Skin epidermis (tissue), 12 donors: ENCODE measurements around the gene JPH4.

ENCODE experiments used
- H3K27ac ChIP-seq, 21 experiments: fragments of 200-600 bp; sonication (generic) in 11 of 21; one replicate each; pipeline ENCODE4 v1.5.0; 2020; ENCODE audit warnings: mild to moderate bottlenecking in 3 of 21, inconsistent platforms in 2 of 21, moderate library complexity in 2 of 21
- H3K4me3 ChIP-seq, 7 experiments: fragments of 200-600 bp; sonication (generic) in 2 of 7; one replicate each; pipeline ENCODE4 v1.5.0; 2020; ENCODE audit warnings: inconsistent platforms in 2 of 7, mild to moderate bottlenecking in 2 of 7, moderate library complexity in 1 of 7

Gene JPH4

DNA sequence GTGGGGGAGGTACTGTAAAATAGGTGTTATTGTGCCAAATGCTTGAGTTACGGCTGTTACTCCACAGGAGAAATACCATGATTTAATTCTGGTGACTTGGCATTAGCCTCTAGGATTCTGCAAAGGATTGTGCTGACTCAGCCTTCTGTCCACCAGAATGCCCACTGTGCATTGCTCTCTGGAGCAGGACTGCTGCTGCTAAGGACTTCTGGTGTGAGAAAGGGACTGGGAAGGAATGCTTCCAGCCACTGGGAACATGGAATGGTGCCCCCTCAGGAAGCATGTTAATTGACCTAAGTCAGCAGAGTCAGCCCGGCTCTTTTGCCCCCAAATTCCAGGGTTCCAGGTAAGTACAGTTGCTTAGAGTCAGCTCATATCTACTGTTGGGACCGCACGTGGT is 59.9 kb downstream of the JPH4 start:
- H3K4me3 ChIP-seq: no peak overlapping the region
- no peak overlapping the region for H3K27ac ChIP-seq
